ENCODE measurements around the gene ARHGAP24.

GRCh38 chr4:85919200-85919887 is 444.4 kb downstream of the ARHGAP24 start:
- TF ChIP-seq EP300 (IDR thresholded peaks at IDR 0.05) (no peak), POLR2A (IDR thresholded peaks at IDR 0.05) (no peak), CTCF (IDR thresholded peaks at IDR 0.05) (no peak)
